GM21447 (cell line): ENCODE results near the gene HIGD2A.
"Not testable (repeated sequence)": the region's sequence is repeated elsewhere in the genome, so short reads cannot be mapped to it uniquely, and the experiment has no call there.

Source experiments
- ATAC-seq: cut with Tn5 transposase; IDR thresholded peaks from one replicate; pipeline ENCODE4 v1.9.1; 2021; ENCODE audit not compliant: unreplicated experiment

Gene HIGD2A

DNA sequence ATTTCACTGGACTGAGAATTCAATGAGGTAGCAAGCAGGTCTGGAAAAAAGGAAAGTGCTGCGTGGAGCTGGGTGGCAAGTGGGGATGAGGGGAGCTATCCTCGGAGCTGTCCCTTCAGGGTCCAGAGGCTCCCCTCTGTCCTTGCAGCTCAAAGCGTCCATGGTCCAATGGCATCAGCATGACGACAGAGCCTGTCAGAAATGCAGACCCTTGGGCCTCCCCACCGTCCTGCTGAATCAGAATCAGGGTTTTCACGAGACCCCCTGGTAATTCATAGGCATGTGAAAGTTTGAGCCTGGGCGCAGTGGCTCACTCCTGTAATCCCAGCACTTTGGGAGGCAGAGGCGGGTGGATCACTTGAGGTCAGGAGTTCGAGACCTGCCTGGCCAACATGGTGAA is 5.5 kb downstream of the HIGD2A start:
- ATAC-seq, result no peak

DNA sequence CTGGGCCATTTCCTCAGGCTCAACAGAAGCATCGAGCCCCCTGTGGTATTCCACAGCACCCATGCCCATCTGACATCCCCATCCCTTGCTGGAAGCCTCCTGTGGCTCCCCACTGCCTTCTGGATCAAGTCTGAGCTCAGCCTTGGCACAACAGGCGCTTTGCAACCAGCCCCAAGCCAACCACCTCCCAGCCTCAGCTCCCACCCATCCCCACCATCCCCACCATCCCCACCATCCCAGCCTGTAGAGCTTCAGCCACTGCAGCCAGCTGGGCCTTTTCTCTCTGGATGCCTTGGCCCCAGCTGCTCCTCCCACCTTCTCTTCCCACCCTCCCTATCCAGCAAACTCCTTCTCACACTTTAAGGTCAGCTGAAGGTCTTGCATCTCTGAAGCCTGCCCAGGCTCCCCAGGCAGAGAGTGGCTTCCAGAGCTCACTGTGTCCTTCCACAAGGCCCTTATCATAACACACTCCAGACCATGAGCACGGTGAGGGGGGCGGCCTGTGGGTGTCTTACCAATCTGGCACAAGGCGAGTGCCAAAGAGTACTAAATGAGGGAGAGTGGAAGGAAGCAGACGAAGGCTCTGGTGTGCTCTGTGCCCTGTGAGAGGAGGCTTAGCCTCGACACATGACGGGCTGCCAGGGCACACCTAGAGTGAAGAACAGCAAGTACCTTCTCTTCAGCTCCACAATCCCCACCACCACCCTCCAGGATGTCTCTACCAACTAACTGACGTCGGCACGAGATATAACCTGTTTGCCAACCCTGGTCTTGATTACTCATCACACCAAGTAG is 6.5 kb downstream of the HIGD2A start:
- no peak for ATAC-seq

DNA sequence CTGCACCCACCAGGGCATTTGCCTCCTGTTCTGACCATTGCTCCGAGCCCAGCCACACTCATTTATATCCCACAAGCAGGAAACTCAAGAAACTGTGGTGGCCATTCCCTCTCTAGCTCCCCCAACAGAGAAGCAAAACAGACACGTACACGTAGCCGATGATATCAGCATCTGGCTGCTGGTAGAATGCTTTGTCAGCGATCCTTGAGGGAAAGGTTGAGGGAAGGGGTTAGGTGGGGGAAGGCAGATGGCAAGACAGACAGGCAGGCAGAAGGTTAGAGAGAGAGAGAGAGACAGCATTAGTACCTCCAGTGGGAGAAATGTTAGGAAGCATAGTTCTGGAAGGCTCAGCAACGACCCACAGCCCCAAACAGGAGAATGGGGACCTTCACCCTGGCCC is 7.8 kb downstream of the HIGD2A start:
- no peak for ATAC-seq

DNA sequence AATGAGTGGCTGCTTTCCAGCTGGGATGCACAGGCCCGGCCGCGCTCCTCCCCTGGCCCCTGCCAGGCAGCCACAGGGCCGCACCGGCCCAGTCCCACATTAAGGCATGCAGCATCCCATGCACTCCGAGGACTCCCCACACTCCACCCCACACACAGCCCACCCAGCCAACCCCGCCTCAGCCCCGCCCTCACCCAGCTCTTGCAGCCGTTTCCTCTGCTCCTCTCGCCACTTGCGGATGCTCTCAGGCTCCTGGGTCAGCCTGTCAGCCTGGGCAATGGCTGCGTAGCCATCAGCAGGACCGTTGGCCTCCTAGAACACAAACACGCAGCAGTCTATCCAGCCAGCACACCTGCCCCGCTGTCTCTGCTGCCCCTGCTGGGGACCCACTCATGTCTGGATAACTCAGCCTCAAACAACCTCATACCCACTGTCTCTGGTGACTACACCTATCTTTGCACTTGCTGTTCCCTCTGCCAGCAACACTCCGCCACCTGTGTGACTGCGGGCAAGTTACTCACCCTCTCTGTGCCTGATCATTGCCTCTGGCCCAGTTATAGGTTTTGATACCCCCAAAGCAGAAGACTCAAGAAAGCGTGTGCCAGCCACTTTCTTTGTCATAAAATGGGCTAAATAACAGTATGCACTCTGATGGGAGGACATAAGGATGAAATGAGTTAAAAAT is 9.3 kb downstream of the HIGD2A start:
- no peak for ATAC-seq

DNA sequence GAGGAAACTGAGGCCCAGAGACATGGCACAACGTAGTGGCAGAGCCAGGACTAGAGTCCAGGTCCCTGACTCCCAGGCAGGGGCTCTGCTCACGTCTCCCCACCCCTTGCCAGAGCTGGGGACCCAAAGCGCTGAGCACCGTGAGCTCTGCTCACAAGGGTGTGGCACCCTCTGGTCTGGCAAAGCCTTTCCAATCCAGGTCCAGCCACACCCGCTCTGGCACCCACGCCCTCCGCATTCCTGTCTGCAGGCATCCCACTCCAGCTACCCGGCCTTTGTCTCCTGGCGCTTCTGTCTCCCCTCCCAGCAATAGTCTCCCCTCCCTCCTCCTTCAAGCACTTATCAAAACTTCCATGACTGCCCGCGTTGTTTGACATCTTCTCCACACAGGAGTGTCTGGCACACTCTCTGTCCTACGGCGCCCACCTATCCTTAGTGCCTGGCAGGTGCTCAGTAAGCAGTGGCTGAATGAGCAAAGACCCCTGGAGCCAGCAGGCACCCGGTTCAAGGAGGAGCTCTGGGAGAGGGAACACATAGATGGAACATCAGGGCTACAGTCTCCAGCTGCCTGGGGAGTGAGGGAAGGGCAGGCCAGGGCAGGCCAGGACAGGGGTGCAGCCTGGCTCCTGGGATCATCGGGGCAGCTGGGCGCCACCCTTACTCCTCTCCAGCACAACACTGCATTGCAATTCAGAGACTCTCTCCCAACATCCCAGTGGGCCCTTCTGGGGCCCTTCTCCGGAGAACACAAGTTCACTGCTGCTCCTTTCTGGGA is 12.0 kb downstream of the HIGD2A start:
- ATAC-seq, result no peak

DNA sequence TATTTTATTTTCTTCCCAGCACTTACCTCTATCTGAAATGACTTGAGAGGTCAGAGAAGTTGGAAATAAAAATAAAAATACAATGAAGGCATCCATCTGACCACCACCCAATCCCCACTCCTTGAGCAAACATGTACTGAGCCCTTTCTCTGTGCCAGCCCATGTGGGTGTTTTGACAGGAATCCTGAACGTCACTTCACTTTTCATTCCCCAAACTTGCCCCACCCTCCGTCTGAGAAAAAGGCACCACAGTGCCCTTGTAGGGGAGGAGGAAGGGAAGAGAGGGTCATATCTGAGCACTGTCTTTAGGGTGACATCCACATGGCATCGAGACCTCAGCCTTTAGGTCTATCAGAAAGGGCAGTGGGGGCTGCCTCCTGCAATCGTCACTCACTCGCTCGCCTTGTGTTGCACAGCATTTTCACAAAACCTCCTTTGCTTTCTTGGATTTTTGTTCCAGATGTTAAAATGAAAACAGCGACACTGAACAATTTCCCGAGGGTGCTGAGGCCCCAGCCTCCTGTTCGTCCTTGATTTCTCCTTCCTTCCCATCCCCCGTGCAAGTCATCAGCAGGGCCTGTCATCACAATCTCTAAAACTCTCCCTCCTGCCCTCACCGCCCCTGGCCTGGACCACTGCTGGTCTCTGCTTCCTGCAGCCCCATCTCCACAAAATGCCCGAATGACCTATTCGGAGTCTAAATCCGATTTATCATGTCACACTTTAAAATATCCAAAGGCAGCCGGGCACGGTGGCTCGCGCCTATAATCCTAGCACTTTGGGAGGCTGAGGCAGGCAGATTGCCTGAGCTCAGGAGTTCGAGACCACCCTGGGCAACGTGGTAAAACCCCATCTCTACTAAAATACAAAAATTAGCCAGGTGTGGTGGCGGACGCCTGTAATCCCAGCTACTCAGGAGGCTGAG is 13.0 kb downstream of the HIGD2A start:
- ATAC-seq, result no peak

DNA sequence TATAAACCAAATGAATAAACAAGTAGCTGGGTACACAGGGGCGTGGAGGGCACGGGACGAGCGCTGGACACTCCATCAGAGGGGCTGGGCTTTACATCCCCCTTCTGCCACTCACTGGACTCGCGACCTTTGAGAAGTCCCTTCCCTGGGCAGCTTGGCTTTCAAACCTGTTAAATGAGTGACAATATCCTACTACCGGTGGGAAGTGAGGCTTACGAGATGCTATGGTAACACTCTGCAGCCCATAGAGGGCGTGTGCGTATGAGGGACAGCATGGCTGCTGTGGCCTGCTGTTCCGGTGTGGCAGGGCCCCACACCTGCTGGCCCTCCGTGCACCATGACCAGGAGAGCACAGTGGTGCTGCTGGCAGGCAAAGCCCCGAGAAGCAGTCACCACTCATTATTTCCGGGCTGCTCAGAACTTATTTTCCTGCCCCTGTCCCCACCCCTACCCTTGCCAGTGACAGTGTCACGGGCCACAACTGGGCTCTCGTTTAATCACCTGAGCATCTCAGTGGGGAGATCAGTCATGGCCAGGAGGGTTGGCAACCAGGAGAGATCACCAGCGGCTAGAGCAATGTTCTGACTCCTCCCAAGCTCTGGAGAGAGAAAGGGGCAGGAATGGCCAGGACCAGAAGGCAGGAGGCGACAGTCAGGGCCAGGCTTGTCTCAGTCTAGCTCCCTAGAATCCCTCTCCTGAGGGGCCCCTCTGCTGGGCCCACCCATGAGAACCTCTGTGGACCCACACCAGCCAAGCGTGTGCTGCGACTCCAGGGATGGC is 17.3 kb downstream of the HIGD2A start:
- no peak for ATAC-seq

DNA sequence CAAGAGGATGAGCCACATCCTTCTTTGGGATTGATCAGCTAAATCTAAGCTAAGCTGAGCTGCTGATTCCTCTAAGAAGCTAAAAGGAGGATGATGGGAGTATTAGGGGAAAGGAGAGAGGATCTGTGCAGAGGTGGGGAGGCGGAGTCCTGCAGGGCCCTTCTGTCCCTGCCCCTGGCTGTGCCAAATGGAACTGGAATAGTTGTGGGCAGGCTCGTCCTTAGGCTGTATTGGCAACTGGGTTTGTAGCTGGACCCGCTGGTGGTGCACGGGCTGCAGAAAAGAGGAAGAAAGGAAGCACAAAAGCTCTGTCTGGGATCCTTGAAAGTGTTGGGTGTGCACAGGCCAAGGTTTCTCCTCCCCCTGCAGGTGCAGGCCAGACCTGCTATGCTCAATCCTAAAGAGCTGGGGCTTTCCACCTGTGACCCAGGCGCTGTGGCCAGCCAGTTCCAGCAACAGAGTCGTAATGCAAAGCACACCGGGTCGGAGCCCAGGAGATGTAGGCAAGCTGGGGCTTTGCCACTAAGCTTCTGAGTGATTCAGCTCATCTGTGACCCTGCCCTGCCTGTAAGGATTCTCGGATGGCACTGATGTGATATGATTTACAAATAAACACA is 18.0 kb downstream of the HIGD2A start:
- ATAC-seq, result no peak

DNA sequence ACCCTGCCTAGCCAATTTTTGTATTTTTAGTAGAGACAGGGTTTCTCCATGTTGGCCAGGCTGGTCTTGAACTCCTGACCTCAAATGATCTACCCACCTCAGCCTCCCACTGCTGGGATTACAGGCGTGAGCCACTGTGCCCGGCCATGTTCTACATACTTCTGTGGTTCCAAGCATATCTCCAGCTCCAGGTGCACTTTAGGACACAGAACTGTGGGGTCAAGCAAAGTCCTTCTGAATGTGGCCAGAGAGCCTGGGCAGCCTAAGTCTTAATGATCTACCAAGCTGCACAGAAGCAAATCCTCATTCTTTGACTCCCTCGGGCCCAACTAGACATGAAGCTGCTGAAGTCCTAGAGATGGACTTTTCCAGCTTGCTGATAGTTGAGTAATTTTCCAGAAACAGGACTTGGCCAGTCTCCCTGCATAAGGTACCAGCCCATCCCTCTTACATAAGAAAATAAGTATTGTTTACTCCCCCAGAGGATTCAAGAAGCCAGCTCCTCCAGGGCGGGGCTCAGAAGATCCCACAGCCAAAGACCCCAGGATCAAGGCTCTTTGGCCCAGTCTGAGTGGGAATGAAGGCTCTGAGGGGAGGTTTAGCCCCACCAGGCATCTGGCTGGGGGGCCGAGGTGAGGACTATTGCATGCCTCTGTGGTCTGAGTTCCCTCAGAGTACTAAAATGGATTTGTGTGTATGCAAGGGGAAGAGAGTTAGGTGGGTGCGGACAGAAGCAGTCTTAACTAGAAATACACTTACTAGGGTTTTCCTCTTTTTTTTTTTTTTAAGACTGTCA is 19.1 kb downstream of the HIGD2A start:
- no peak for ATAC-seq

DNA sequence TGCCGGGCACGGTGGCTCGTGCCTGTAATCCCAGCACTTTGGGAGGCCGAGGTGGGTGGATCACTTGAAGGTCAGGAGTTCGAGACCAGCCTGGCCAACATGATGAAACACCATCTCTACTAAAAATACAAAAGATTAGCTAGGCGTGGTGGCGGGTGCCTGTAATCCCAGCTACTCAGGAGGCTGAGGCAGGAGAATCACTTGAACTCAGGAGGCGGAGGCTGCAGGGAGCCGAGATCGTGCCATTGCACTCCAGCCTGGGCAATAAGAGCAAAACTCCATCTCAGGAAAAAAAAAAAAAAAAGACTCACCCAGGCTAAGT is 19.7 kb downstream of the HIGD2A start:
- ATAC-seq, result not testable (repeated sequence)

DNA sequence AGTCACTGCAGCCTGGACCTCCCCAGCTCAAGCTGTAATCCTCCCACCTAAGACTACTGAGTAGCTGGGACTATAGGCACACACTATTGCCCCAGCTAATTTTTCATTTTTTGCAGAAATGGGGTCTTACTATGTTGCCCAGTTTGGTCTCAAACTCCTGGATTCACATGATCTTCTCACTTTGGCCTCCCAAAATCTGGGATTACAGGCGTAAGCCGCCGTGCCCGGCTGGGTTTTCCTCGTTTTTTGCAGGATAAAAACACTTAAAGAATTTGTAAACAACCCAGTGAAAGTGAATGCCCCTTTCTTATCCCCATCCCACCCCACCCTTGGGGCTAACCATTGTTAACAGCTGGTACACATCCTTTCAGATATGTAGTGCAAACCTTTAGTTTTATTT is 20.0 kb downstream of the HIGD2A start:
- no peak for ATAC-seq

DNA sequence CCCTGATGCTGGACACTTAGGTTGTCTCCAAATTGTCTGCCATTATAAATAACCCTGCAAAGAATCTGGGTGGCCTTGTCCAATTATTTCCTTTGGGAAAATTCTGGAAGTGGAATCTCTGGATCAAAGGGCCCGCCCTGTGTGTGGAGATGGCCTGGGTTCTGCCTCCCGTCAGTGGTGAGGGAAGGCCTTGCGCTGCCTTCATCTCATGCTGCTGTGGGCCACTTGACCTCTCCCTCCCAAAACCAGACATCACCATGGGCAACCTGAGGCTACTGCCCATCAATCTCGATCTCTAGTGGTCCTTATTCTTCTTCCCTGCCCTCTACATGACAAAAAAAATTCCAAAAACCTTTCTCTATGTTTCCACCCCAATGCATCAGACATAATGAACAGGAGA is 21.2 kb downstream of the HIGD2A start:
- ATAC-seq, result no peak

DNA sequence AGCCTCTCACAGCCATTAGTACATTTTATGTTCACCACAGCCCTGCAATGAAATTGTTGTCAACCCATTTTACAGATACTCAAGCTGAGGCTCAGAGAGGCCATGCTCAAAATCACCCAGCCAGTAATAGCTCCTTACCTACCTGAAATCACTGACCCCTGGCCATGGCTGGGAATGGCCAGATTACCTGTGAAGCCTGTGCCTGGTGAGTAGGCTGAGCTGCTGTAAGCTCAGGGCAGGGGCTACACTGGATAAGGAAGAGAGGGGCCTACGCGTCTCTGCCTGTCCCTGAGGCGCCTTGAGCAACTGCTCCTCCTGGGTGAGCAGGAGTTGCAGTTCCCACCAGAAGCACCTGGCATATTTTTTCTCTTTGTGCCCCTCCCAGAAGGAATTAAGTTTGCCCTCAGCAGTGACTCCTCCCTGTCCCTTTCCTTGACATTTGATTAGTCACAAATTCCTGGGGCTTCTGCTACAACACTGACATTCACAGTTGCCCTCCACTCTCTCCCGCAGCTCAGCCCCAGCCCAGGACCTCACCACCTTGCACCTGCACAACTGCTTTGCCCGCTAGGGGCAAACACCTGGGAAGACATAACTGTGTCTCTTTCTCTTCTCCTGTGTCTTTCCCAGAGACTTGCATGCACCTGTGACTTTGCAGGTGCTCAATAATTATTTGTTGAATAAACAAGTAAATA is 22.1 kb downstream of the HIGD2A start:
- ATAC-seq, result no peak

DNA sequence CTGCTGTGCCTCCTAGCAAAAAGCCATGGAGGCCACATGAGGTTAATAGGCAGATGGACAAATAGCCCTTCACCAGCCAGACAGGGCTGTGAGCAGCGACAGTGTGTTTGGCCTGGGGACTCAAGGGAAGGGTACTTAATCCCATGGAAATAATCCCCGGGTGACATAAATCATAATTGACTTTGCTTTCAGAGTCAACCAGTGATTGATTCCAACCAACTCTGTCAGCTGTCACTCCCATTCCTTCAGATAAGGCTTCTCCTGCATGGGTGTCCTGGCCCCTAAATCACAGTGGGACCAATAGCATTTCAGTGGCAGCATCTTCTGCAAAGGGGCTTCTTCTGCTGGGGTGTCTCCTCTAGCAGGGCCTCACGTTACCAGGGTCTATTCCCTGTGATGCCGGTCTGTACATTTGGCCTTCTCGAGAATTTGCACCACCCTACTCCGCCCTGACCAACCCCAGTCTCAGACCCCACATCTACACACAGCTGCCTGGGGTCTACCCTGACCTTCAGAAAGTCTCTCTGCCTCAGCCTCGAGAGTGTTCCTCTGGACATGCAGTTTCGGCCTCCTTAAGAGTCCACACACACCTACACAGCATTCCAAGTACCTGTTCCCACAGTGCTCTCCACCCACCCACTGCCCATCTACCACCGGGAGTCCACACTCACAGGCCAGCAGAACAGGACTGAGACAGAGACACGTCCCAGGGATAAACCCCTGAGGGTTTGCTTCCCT is 24.1 kb downstream of the HIGD2A start:
- no peak for ATAC-seq

DNA sequence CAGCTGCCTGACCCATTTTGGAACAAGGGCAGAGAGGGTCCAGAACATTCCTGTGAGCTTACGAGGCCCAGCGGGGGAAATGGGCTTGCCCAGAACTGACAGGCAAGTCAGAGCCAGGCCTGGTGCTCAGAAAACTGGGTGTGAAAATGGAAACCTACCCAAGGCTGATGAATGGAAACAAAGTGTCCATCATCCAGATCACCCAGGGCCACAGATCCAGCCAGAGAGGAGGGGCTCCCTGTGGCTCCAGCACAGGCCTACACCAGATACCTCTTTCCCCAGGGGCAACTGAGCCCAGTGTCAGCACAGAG is 24.7 kb downstream of the HIGD2A start:
- ATAC-seq, result no peak

DNA sequence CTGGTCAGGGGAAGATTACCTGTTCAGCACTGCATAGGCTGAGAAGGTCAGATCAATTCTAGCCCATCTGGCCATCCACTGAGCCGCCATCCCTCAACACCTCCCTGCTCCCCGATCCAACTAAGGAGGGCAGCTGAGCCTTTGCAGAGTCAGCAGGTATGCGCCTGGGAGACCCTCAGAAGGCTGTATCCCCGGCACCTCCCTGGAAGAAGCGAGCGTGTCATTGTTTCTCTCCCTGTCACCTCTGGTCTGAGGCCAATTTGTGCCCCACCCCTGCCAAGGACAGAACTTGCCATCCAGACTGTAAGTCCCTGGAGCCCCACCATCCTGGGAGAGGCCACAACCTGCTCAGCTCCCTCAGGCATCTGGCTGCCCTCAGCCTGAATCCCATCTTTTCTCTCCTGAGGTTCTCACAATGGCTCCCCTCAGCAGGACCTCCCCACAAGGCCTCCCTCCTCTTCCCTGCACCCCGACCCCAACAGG is 25.2 kb downstream of the HIGD2A start:
- no peak for ATAC-seq

DNA sequence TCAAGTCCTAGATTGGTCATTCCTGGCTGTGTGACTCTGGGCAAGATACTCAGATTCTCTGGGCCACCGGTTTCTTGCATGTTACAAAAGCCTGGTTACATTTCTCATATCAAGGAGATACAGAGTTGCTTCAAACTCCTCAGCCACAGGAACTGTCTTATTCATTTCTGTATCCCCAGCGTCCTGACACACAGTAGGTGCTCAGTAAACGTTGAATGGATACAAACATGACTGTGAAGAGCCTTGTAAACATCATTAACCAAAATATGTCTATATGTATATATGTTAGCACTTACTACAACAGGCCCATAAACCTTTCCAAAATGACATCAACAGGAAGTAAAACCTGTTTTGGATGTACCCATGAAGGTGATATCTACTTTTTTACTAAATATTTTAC is 26.2 kb downstream of the HIGD2A start:
- ATAC-seq, result no peak
